Measurements from ENCODE around the gene SPIB.

The SPIB gene

DNA sequence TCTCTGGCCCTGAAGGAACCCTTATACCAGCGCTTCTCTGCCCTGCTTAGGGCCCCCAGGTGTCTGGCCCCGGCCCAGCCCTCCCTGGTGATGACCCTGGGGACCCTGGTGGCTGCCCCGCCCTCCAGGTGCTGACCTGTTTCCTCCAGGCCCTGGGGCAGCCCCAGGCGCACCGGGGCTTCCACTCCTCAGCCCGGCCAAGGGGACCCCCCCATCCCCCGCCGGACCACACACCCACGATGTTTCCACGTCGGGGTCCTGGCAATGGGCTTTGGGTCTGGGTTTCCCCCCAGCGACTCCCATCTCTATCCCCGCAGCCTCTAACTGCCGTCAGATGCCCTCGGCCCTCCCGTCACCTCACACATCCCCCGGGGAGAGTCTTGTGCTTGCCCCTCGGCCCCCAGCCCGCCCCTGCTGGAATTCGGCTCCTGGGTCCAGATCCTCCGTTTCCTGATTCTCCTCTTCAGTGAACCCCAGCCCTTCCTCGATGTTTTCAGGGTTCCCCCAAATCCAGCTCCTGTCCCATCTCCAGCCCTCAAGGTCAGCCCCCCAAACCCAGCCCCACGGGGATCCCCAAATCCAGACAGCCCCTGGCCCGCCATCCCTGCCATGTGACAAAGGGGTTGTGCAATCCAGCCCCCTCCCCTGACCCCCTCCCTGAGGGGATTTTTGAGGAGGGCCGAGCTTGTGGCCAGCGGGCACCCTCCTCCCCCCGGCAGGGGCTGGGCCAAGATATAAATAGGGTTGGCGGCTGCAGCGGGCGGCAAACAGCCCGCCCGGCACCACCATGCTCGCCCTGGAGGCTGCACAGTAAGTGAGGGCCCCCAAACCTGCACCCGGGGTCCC lies at the start of gene SPIB:
SPIB (plus strand) TSS at position 763 of the 846 bp plus-strand sequence; CDS start at position 788, 25 bp downstream.
- Histone ChIP-seq H3K27me3 (ENCODE audit: control insufficient read depth in 5 of 5, insufficient read depth in 4 of 5, low read length in 5 of 5) (peaks cover 20 to 39% (median 36%) of the 10 kb centered on the region in 5 donors), H3K4me1 (ENCODE audit: control insufficient read depth in 5 of 5, insufficient read depth in 5 of 5, low read length in 5 of 5) (peaks cover 0 to 14% (median 2%) of the 10 kb centered on the region in 5 donors), H3K9ac (ENCODE audit: low read length in 5 of 5) (no peak within 1 kb of the TSS), H3K27ac (ENCODE audit: low read depth, low read length) (no peak within 1 kb of the TSS), H3K36me3 (ENCODE audit: control insufficient read depth in 5 of 5, insufficient read depth in 5 of 5, low read length in 5 of 5) (peaks cover 0 to 4% (median 2%) of the 10 kb centered on the region in 5 donors), H3K9me3 (ENCODE audit: control insufficient read depth in 5 of 5, low read length in 5 of 5) (peaks cover 0 to 2% (median 0%) of the 10 kb centered on the region in 5 donors), H3K4me3 (ENCODE audit: low read depth in 1 of 5, low read length in 5 of 5) (no peak within 1 kb of the TSS)

DNA sequence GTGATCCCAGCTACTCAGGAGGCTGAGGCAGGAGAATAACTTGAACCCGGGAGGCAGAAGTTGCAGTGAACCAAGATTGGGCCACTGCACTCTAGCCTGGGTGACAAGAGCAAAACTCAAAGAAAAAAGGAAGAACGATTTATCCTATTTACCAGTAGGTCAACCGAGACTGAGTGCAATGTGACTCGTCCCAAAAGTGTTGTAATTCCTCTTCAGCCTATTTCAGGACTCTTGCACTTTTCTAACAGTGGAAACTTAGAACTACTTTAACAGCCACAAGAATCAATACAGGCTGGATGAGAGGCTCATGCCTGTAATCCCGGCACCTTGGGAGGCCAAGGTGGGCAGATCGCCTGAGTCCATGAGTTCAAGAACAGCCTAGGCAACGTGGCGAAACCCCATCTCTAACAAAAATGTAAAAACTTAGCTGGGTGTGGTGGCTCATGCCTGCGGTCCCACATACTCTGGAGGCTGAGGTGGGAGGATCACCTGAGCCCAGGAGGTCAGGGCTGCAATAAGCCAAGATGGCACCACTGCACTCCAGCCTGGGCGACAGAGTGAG lies 46.7 kb upstream of the SPIB start:
- no peak overlapping the region for H3K9ac ChIP-seq (ENCODE audit: low read length in 5 of 5)
- no peaks in the 10 kb centered on the region for H3K36me3 ChIP-seq (ENCODE audit: control insufficient read depth in 5 of 5, insufficient read depth in 5 of 5, low read length in 5 of 5)
- H3K9me3 ChIP-seq (ENCODE audit: control insufficient read depth in 5 of 5, low read length in 5 of 5): no peaks in the 10 kb centered on the region
- H3K27ac ChIP-seq (ENCODE audit: low read depth, low read length): no peak overlapping the region
- H3K4me3 ChIP-seq (ENCODE audit: low read depth in 1 of 5, low read length in 5 of 5): no peak overlapping the region
- H3K27me3 ChIP-seq (ENCODE audit: control insufficient read depth in 5 of 5, insufficient read depth in 4 of 5, low read length in 5 of 5): no peaks in the 10 kb centered on the region
- H3K4me1 ChIP-seq (ENCODE audit: control insufficient read depth in 5 of 5, insufficient read depth in 5 of 5, low read length in 5 of 5): peaks cover 0 to 21% (median 17%) of the 10 kb centered on the region in 5 donors

DNA sequence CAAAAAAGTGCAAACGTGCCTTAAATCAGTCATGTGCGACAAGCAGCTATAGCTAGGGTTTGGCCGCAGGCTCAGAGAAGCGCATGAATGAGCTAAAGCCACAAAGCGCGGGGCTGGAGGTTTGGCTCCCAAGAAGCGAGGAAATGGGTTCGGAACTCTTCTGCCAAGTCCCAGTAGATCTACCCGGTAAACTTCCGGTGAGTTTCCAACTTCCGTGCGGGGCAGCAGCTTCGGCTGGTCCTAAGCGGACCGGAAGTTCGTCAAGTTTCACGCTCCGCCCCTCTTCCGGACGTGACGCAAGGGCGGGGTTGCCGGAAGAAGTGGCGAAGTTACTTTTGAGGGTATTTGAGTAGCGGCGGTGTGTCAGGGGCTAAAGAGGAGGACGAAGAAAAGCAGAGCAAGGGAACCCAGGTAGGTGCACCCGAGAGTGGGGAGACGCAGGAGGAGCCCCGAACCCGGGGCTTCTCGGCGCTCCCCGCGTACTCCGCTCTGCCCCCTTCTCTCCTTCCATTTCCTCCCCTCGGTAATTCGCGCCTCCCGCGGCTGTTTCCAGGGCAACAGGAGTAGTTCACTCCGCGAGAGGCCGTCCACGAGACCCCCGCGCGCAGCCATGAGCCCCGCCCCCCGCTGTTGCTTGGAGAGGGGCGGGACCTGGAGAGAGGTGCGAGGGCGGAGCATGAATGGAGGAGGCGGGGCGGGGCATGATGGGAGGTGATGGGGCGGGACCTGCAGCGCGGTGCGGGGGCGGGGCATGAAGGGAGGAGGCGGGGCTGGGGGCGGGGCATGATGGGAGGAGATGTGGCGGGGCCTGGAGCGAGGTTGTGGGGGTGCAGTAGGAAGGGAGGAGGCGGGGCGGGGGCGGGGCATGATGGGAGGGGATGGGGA lies 42.3 kb upstream of the SPIB start, which contains the start of gene NR1H2:
NR1H2 (plus strand) TSS at position 292 of the 885 bp plus-strand sequence. CDS start 1,149 bp downstream, outside the sequence.
- peak within 1 kb of the TSS; percentile 79 to 94 (median 86) for H3K4me3 ChIP-seq (ENCODE audit: low read depth in 1 of 5, low read length in 5 of 5)

DNA sequence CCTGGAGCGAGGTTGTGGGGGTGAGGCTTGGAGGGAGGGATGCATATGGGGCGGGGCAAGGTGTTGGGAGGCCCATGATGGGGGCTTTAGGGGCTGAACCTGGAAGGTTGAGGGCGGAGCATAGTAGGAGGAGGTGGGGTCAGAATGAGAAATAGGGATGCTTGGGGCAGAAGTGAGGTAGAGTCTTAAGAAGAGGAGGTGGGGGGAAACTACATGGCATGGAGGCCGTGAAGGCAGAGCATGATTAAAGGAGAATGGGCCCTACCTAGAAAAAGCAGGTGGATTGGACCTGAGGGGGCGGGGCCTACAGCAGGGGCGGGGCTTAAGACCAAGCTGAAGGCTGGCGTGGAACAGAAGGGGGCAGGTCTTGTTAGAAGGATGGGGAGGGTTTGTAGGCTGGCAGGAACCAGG lies 41.7 kb upstream of the SPIB start:
- Histone ChIP-seq H3K27ac (ENCODE audit: low read depth, low read length) (no peak overlapping the region), H3K4me3 (ENCODE audit: low read depth in 1 of 5, low read length in 5 of 5) (no peak overlapping the region), H3K9ac (ENCODE audit: low read length in 5 of 5) (no peak overlapping the region), H3K27me3 (ENCODE audit: control insufficient read depth in 5 of 5, insufficient read depth in 4 of 5, low read length in 5 of 5) (no peaks in the 10 kb centered on the region), H3K9me3 (ENCODE audit: control insufficient read depth in 5 of 5, low read length in 5 of 5) (no peaks in the 10 kb centered on the region), H3K4me1 (ENCODE audit: control insufficient read depth in 5 of 5, insufficient read depth in 5 of 5, low read length in 5 of 5) (peaks cover 0 to 10% (median 6%) of the 10 kb centered on the region in 5 donors), H3K36me3 (ENCODE audit: control insufficient read depth in 5 of 5, insufficient read depth in 5 of 5, low read length in 5 of 5) (peaks cover 3 to 48% (median 48%) of the 10 kb centered on the region in 5 donors)

More for the DNA sequence above, 42.3 kb upstream of the SPIB start, which contains the start of gene NR1H2:
- no peaks in the 10 kb centered on the region for H3K27me3 ChIP-seq (ENCODE audit: control insufficient read depth in 5 of 5, insufficient read depth in 4 of 5, low read length in 5 of 5)
- H3K4me1 ChIP-seq (ENCODE audit: control insufficient read depth in 5 of 5, insufficient read depth in 5 of 5, low read length in 5 of 5): peaks cover 0 to 10% (median 6%) of the 10 kb centered on the region in 5 donors
- no peaks in the 10 kb centered on the region for H3K9me3 ChIP-seq (ENCODE audit: control insufficient read depth in 5 of 5, low read length in 5 of 5)
- H3K36me3 ChIP-seq (ENCODE audit: control insufficient read depth in 5 of 5, insufficient read depth in 5 of 5, low read length in 5 of 5): peaks cover 3 to 42% (median 41%) of the 10 kb centered on the region in 5 donors
- peak within 1 kb of the TSS; percentile 48 to 100 (median 97) for H3K9ac ChIP-seq (ENCODE audit: low read length in 5 of 5)
- H3K27ac ChIP-seq (ENCODE audit: low read depth, low read length): peak within 1 kb of the TSS; percentile 98

DNA sequence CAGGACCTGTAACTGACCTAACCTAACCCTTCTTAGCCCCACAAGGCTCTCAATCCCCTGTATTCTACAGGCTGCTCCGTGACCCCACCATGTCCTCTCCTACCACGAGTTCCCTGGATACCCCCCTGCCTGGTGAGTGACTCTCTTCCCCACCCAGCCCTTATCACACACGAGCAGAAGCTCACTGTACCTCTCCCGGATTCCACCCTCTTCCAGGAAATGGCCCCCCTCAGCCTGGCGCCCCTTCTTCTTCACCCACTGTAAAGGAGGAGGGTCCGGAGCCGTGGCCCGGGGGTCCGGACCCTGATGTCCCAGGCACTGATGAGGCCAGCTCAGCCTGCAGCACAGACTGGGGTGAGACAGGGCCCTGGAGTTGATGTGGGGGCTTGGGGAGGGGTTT lies 41.2 kb upstream of the SPIB start:
- Histone ChIP-seq H3K27ac (ENCODE audit: low read depth, low read length) (no peak overlapping the region), H3K4me3 (ENCODE audit: low read depth in 1 of 5, low read length in 5 of 5) (no peak overlapping the region), H3K36me3 (ENCODE audit: control insufficient read depth in 5 of 5, insufficient read depth in 5 of 5, low read length in 5 of 5) (peaks cover 3 to 53% (median 53%) of the 10 kb centered on the region in 5 donors), H3K27me3 (ENCODE audit: control insufficient read depth in 5 of 5, insufficient read depth in 4 of 5, low read length in 5 of 5) (no peaks in the 10 kb centered on the region), H3K4me1 (ENCODE audit: control insufficient read depth in 5 of 5, insufficient read depth in 5 of 5, low read length in 5 of 5) (peaks cover 0 to 10% (median 6%) of the 10 kb centered on the region in 5 donors), H3K9me3 (ENCODE audit: control insufficient read depth in 5 of 5, low read length in 5 of 5) (no peaks in the 10 kb centered on the region), H3K9ac (ENCODE audit: low read length in 5 of 5) (no peak overlapping the region)

DNA sequence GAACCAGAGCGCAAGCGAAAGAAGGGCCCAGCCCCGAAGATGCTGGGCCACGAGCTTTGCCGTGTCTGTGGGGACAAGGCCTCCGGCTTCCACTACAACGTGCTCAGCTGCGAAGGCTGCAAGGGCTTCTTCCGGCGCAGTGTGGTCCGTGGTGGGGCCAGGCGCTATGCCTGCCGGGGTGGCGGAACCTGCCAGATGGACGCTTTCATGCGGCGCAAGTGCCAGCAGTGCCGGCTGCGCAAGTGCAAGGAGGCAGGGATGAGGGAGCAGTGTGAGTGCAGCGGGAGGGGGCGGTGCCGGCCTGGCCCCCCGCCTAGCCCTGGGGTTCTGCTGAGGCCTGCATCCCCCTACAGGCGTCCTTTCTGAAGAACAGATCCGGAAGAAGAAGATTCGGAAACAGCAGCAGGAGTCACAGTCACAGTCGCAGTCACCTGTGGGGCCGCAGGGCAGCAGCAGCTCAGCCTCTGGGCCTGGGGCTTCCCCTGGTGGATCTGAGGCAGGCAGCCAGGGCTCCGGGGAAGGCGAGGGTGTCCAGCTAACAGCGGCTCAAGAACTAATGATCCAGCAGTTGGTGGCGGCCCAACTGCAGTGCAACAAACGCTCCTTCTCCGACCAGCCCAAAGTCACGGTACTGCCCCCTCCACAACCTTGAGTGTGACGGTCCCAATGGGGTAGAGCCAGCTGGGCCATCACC lies 40.4 kb upstream of the SPIB start:
- Histone ChIP-seq H3K36me3 (ENCODE audit: control insufficient read depth in 5 of 5, insufficient read depth in 5 of 5, low read length in 5 of 5) (peaks cover 3 to 55% (median 54%) of the 10 kb centered on the region in 5 donors), H3K4me1 (ENCODE audit: control insufficient read depth in 5 of 5, insufficient read depth in 5 of 5, low read length in 5 of 5) (peaks cover 0 to 10% (median 7%) of the 10 kb centered on the region in 5 donors), H3K27me3 (ENCODE audit: control insufficient read depth in 5 of 5, insufficient read depth in 4 of 5, low read length in 5 of 5) (no peaks in the 10 kb centered on the region)

DNA sequence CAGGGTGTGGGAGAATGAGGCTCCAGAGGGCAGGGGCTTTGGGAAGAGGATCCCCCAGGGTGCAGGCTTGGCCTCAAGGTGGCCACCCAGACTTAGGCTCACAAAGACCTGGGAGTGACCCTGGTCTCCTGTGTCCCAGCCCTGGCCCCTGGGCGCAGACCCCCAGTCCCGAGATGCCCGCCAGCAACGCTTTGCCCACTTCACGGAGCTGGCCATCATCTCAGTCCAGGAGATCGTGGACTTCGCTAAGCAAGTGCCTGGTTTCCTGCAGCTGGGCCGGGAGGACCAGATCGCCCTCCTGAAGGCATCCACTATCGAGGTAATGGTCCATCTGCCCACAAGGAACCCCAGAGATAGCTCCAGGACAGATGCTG lies 39.9 kb upstream of the SPIB start:
- no peak overlapping the region for H3K4me3 ChIP-seq (ENCODE audit: low read depth in 1 of 5, low read length in 5 of 5)
- peaks cover 3 to 55% (median 54%) of the 10 kb centered on the region in 5 donors for H3K36me3 ChIP-seq (ENCODE audit: control insufficient read depth in 5 of 5, insufficient read depth in 5 of 5, low read length in 5 of 5)
- H3K27ac ChIP-seq (ENCODE audit: low read depth, low read length): no peak overlapping the region
- peaks cover 0 to 15% (median 12%) of the 10 kb centered on the region in 5 donors for H3K4me1 ChIP-seq (ENCODE audit: control insufficient read depth in 5 of 5, insufficient read depth in 5 of 5, low read length in 5 of 5)
- H3K9me3 ChIP-seq (ENCODE audit: control insufficient read depth in 5 of 5, low read length in 5 of 5): no peaks in the 10 kb centered on the region
- H3K27me3 ChIP-seq (ENCODE audit: control insufficient read depth in 5 of 5, insufficient read depth in 4 of 5, low read length in 5 of 5): no peaks in the 10 kb centered on the region
- H3K9ac ChIP-seq (ENCODE audit: low read length in 5 of 5): no peak overlapping the region

More for the DNA sequence above, 40.4 kb upstream of the SPIB start:
- no peak overlapping the region for H3K9ac ChIP-seq (ENCODE audit: low read length in 5 of 5)
- H3K9me3 ChIP-seq (ENCODE audit: control insufficient read depth in 5 of 5, low read length in 5 of 5): no peaks in the 10 kb centered on the region
- H3K27ac ChIP-seq (ENCODE audit: low read depth, low read length): no peak overlapping the region
- H3K4me3 ChIP-seq (ENCODE audit: low read depth in 1 of 5, low read length in 5 of 5): no peak overlapping the region

DNA sequence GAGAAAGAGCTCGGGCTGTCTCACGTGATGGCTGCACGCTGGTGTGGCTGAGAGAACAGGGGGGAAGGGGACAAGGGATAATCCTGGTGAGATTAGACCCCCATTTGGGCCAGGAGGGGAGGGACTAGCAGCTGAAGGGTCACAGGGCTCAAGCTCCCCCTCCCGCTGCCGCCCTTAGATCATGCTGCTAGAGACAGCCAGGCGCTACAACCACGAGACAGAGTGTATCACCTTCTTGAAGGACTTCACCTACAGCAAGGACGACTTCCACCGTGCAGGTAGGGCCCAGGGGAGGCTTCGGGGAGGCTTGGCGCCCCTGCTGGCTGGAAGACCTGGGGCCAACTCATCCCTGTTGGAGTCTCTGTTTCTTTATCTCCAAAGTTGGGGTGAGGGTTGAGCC lies 39.1 kb upstream of the SPIB start:
- no peaks in the 10 kb centered on the region for H3K9me3 ChIP-seq (ENCODE audit: control insufficient read depth in 5 of 5, low read length in 5 of 5)
- no peak overlapping the region for H3K27ac ChIP-seq (ENCODE audit: low read depth, low read length)
- H3K4me1 ChIP-seq (ENCODE audit: control insufficient read depth in 5 of 5, insufficient read depth in 5 of 5, low read length in 5 of 5): peaks cover under 1 to 22% (median 17%) of the 10 kb centered on the region in 5 donors
- no peak overlapping the region for H3K9ac ChIP-seq (ENCODE audit: low read length in 5 of 5)
- no peaks in the 10 kb centered on the region for H3K27me3 ChIP-seq (ENCODE audit: control insufficient read depth in 5 of 5, insufficient read depth in 4 of 5, low read length in 5 of 5)
- H3K4me3 ChIP-seq (ENCODE audit: low read depth in 1 of 5, low read length in 5 of 5): no peak overlapping the region
- H3K36me3 ChIP-seq (ENCODE audit: control insufficient read depth in 5 of 5, insufficient read depth in 5 of 5, low read length in 5 of 5): peaks cover 3 to 55% (median 54%) of the 10 kb centered on the region in 5 donors

DNA sequence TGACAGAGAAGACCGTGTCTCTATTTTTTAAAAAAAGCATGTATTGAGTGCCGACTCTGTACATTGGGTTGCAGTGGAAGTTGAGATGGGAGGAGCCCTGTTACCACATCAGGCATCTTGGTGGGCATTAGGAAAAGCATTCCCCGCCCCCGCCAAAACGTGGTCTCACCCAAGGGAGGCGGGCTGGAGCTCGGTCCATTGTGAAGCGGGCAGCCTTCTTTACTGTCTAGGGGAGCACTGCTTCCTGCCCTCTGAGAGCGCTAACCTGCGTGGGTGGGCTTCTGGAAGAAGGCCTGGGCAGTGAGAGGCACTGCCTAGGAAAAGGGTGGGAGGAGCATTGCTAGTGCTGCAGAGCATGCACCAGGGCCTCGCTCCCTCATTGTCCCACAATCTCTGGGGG lies 38.6 kb upstream of the SPIB start:
- Histone ChIP-seq H3K9ac (ENCODE audit: low read length in 5 of 5) (no peak overlapping the region), H3K9me3 (ENCODE audit: control insufficient read depth in 5 of 5, low read length in 5 of 5) (no peaks in the 10 kb centered on the region), H3K27ac (ENCODE audit: low read depth, low read length) (no peak overlapping the region), H3K27me3 (ENCODE audit: control insufficient read depth in 5 of 5, insufficient read depth in 4 of 5, low read length in 5 of 5) (no peaks in the 10 kb centered on the region), H3K36me3 (ENCODE audit: control insufficient read depth in 5 of 5, insufficient read depth in 5 of 5, low read length in 5 of 5) (peaks cover 3 to 55% (median 54%) of the 10 kb centered on the region in 5 donors), H3K4me1 (ENCODE audit: control insufficient read depth in 5 of 5, insufficient read depth in 5 of 5, low read length in 5 of 5) (peaks cover 4 to 27% (median 22%) of the 10 kb centered on the region in 5 donors), H3K4me3 (ENCODE audit: low read depth in 1 of 5, low read length in 5 of 5) (no peak overlapping the region)
